Astrocyte (in vitro differentiated cells and primary cell): ENCODE results near the gene JAM2. TPM values are rescaled to one million over a fixed set of nuclear protein-coding genes. Genes with fewer than 3 reads are reported as not detected.

ENCODE experiments used
- DNase-seq: peaks from one replicate; pipeline ENCODE4 v3.0.0-alpha.2; 2010; ENCODE audit warnings: low read depth
- FAIRE-seq: peaks from 2 replicates; lab custom pipeline; 2011; peaks lifted over from hg19 to GRCh38; lab: Jason Lieb, UNC
- H2AFZ ChIP-seq: 2 replicates; pipeline ENCODE4 v1.6.0; 2012; ENCODE audit warnings: low read depth, low read length, inconsistent platforms
- H3K27ac ChIP-seq: 2 replicates; pipeline ENCODE4 v1.5.1; 2011; ENCODE audit warnings: low read depth, low read length, inconsistent platforms
- H3K27me3 ChIP-seq: 2 replicates; pipeline ENCODE4 v1.6.0; 2011; ENCODE audit warnings: low read length, inconsistent platforms; ENCODE audit not compliant: insufficient read depth
- H3K36me3 ChIP-seq: 2 replicates; pipeline ENCODE4 v1.5.1; 2011; ENCODE audit warnings: low read length, inconsistent platforms; ENCODE audit not compliant: insufficient read depth
- H3K4me1 ChIP-seq: 2 replicates; pipeline ENCODE4 v1.5.1; 2011; ENCODE audit warnings: low read length, inconsistent platforms; ENCODE audit not compliant: insufficient read depth
- H3K4me2 ChIP-seq: 2 replicates; pipeline ENCODE4 v1.6.0; 2012; ENCODE audit warnings: low read length, inconsistent platforms
- H3K4me3 ChIP-seq: 2 replicates; pipeline ENCODE4 v1.5.1; 2011; ENCODE audit warnings: low read depth, mild to moderate bottlenecking, low read length, inconsistent platforms; ENCODE audit not compliant: insufficient read depth
- H3K79me2 ChIP-seq: 2 replicates; pipeline ENCODE4 v1.6.0; 2012; ENCODE audit warnings: mild to moderate bottlenecking, low read length, inconsistent platforms; ENCODE audit not compliant: insufficient read depth
- H3K9ac ChIP-seq: 2 replicates; pipeline ENCODE4 v1.6.0; 2012; ENCODE audit warnings: mild to moderate bottlenecking, low read length, inconsistent platforms
- H3K9me3 ChIP-seq: 2 replicates; pipeline ENCODE4 v1.5.1; 2012; ENCODE audit warnings: low read depth, mild to moderate bottlenecking, low read length, inconsistent platforms; ENCODE audit not compliant: insufficient read depth
- H4K20me1 ChIP-seq: 2 replicates; pipeline ENCODE4 v1.6.0; 2012; ENCODE audit warnings: low read length, inconsistent platforms; ENCODE audit not compliant: insufficient read depth
- H3K27ac Mint-ChIP-seq: one replicate; pipeline ENCODE4 v1.8.0; 2021; ENCODE audit warnings: mild to moderate bottlenecking, mixed read lengths; ENCODE audit not compliant: unreplicated experiment
- H3K27me3 Mint-ChIP-seq: one replicate; pipeline ENCODE4 v1.8.0; 2021; ENCODE audit warnings: low read depth, mixed read lengths; ENCODE audit not compliant: unreplicated experiment
- H3K36me3 Mint-ChIP-seq: one replicate; pipeline ENCODE4 v1.8.0; 2021; ENCODE audit warnings: low read depth, mixed read lengths; ENCODE audit not compliant: unreplicated experiment
- H3K4me1 Mint-ChIP-seq: one replicate; pipeline ENCODE4 v1.8.0; 2021; ENCODE audit warnings: low read depth, mixed read lengths; ENCODE audit not compliant: unreplicated experiment
- H3K4me3 Mint-ChIP-seq: one replicate; pipeline ENCODE4 v1.8.0; 2021; ENCODE audit warnings: mild to moderate bottlenecking, moderate library complexity, mixed read lengths; ENCODE audit not compliant: unreplicated experiment
- H3K9me3 Mint-ChIP-seq: one replicate; pipeline ENCODE4 v1.8.0; 2021; ENCODE audit warnings: mild to moderate bottlenecking, mixed read lengths; ENCODE audit not compliant: unreplicated experiment
- EZH2 ChIP-seq: IDR thresholded peaks from 2 replicates; pipeline ENCODE4 v1.6.1; 2012; ENCODE audit warnings: mild to moderate bottlenecking, low read length, inconsistent platforms; ENCODE audit not compliant: insufficient read depth
- total RNA-seq: library from RNA; stranded (reverse); gene quantifications from 2 replicates; pipeline ENCODE4 v1.2.1, GENCODE V29; 2021
- TF ChIP-seq, protein P1 (sequence below): IDR thresholded peaks from 2 replicates; pipeline ENCODE4 v1.5.1; 2011; ENCODE audit warnings: low read depth, mild to moderate bottlenecking, inconsistent platforms, low read length, moderate library complexity; ENCODE audit not compliant: insufficient read depth

The JAM2 gene
- total RNA-seq, 1 donor from 2014 or later: 3.7 TPM

DNA sequence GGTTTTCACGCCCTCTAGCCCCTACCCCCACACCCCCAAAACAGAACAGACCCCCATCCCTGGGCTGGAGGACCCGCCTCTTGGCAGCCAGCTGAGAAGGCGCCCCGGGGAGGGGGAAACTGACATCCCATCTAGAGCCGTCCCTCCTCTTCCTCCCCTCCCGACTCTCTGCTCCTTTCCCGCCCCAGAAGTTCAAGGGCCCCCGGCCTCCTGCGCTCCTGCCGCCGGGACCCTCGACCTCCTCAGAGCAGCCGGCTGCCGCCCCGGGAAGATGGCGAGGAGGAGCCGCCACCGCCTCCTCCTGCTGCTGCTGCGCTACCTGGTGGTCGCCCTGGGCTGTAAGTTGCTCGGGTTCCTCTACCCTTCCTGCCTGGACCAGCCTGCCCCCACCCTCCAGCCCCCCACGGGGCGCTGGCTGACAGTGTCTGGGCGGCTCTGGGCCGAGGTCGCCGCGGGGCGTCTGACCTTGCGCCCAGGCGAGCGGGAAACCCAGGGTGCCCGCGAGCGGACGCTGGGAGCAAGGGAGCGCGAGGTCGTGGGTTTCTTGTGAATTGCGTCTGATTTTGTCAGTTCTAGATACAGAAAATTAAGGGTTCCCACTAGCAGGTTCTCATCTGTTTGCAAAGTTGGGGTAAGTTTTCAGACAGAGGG lies 618 bp downstream of the JAM2 start:
- no peaks in the 10 kb centered on the region for H3K27me3 ChIP-seq
- Mint-ChIP-seq H3K4me1 (peaks cover 11% of the 10 kb centered on the region), H3K36me3 (no peaks in the 10 kb centered on the region), H3K27ac (no peak overlapping the region), H3K27me3 (peaks cover 11% of the 10 kb centered on the region), H3K4me3 (peak overlapping the region; percentile 83), H3K9me3 (peaks cover 3% of the 10 kb centered on the region)
- H3K4me3 ChIP-seq: peak overlapping the region; percentile 60
- peak overlapping the region; percentile 91 for H3K4me2 ChIP-seq
- H3K9ac ChIP-seq: peak overlapping the region; percentile 77
- peak overlapping the region; percentile 90 for H2AFZ ChIP-seq
- FAIRE-seq (no peak), DNase-seq (peak; percentile 17)
- TF ChIP-seq, protein P1, sequence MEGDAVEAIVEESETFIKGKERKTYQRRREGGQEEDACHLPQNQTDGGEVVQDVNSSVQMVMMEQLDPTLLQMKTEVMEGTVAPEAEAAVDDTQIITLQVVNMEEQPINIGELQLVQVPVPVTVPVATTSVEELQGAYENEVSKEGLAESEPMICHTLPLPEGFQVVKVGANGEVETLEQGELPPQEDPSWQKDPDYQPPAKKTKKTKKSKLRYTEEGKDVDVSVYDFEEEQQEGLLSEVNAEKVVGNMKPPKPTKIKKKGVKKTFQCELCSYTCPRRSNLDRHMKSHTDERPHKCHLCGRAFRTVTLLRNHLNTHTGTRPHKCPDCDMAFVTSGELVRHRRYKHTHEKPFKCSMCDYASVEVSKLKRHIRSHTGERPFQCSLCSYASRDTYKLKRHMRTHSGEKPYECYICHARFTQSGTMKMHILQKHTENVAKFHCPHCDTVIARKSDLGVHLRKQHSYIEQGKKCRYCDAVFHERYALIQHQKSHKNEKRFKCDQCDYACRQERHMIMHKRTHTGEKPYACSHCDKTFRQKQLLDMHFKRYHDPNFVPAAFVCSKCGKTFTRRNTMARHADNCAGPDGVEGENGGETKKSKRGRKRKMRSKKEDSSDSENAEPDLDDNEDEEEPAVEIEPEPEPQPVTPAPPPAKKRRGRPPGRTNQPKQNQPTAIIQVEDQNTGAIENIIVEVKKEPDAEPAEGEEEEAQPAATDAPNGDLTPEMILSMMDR: no peak
- peak; percentile 42 for TF ChIP-seq EZH2
- H3K4me1 ChIP-seq: peaks cover 5% of the 10 kb centered on the region
- H4K20me1 ChIP-seq: no peaks in the 10 kb centered on the region
- no peaks in the 10 kb centered on the region for H3K36me3 ChIP-seq
- H3K9me3 ChIP-seq: no peaks in the 10 kb centered on the region
- H3K79me2 ChIP-seq: no peaks in the 10 kb centered on the region
- H3K27ac ChIP-seq: no peak overlapping the region

DNA sequence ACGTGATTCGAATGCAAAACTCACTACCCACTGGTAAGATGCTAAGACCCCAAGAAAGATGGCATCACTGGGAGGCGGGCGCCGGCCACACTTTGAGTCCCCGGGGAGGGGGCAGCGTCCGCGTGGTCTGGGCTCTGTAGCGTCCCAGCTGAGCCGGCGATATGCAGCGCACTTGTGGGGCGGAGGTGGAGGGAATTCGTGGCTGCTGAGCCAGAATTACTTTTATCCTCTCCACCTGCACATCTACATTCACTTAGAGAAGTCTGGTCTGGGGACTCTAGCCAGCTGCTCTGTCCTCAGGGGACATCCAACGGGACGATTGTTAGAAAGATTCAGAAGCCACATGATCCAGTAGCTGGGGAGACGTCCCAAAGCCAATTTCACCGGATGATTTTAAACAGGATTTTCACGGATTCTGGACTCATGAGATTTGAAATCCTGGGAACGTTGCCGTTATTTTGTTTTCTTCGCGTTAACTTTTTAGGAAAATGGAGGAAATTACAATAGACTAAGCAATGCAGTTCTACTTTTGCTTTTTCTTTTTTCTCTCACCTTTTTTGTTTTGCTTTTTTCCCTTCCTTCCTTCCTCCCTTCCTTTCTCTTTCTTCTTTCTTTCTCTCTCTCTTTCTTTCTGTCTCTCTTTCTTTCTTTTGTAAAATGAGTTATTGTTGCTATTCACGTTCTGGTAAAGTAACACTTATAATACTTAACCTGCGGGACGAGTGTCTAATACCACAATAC lies 1.3 kb downstream of the JAM2 start:
- DNase-seq (no peak), FAIRE-seq (no peak)
- Histone ChIP-seq H3K4me1 (peaks cover 5% of the 10 kb centered on the region), H3K27ac (no peak overlapping the region), H3K4me3 (peak overlapping the region; percentile 60), H2AFZ (peak overlapping the region; percentile 90), H3K9ac (peak overlapping the region; percentile 77), H3K4me2 (peak overlapping the region; percentile 91), H3K36me3 (no peaks in the 10 kb centered on the region), H3K9me3 (no peaks in the 10 kb centered on the region), H4K20me1 (no peaks in the 10 kb centered on the region), H3K27me3 (no peaks in the 10 kb centered on the region), H3K79me2 (no peaks in the 10 kb centered on the region)
- Mint-ChIP-seq H3K4me3 (peak overlapping the region; percentile 83), H3K4me1 (peaks cover 11% of the 10 kb centered on the region), H3K9me3 (peaks cover 3% of the 10 kb centered on the region), H3K27ac (no peak overlapping the region), H3K36me3 (no peaks in the 10 kb centered on the region), H3K27me3 (peaks cover 11% of the 10 kb centered on the region)
- TF ChIP-seq EZH2: no peak
- TF ChIP-seq, protein P1: no peak
